SKM-1 (cell line): ENCODE results near the gene TMEM141.
"Not testable (repeated sequence)": the region's sequence is repeated elsewhere in the genome, so short reads cannot be mapped to it uniquely, and the experiment has no call there.

ENCODE experiments used
- DNase-seq: peaks from one replicate; lab custom pipeline; 2025; ENCODE audit not compliant: unreplicated experiment; lab: John Stamatoyannopoulos, UW

The TMEM141 gene

DNA sequence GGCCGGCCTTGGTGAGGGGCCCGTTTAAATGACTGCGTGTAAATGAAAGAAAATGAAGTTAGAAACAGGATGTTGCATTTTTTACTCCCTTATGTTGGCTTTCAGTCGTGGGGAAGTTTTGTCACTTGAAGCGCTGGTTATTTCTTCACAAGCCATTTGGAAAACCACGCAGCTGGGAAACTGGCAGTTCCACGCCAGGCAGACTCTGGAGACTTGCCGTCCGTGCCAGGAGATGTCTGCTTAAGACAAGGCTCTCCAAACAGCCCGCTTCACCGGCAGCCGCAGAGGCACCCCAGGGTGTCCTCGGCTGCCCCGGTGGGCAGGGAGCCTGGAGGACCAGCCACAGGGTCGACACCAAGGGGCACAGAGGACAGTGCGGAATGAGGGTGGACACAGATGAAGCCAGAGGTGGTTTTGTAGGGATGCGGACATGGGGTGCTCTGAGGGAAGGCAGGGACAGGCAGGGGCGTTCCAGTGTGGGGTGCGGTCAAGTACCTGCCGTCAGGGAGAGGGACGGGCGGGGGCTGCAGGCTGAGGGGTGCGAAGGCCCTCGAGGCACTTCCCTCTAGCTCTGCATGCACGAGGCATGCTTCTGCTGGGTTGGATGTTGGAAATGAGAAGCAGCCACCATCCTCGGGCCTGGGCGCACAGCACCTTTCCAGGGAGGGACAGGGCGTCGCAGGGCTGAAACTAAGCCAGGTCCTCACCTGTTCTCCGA, 40.0 kb downstream of the TMEM141 start:
- no peak for DNase-seq

DNA sequence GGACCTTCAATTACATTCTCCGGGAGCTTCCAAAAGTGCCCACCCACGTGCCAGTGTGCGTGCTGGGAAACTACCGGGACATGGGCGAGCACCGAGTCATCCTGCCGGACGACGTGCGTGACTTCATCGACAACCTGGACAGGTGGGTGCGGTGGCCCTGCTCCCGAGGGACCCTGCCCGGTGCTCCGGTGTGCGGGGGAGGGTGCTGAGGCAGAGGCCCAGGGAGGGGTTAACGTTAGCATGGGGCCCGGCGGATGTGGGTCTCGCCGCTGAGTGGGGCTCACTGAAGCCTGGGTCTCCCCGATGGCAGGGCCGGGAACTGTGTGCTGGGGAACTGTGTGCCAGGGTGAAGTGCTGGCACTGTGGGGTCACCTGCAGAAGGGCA, 40.6 kb downstream of the TMEM141 start:
- DNase-seq = no peak

DNA sequence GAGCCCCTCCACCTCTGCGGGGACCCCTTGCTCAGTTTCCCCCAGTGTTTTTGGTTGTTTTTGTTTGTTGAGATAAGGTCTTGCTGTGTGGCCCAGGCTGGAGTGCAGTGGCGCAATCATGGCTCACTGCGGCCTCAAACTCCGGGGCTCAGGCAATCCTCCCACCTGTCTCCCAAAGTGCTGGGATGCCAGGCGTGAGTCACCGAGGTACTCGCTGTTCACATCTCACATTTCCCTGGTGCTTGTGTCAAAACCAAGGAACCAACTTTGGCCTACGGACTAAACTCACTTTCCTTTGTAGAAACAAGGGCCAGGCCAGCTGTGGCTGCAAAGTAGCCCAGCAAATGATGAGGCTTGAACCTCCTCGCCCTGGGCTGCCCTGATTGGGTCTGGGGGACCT, 41.4 kb downstream of the TMEM141 start:
- DNase-seq = no peak

DNA sequence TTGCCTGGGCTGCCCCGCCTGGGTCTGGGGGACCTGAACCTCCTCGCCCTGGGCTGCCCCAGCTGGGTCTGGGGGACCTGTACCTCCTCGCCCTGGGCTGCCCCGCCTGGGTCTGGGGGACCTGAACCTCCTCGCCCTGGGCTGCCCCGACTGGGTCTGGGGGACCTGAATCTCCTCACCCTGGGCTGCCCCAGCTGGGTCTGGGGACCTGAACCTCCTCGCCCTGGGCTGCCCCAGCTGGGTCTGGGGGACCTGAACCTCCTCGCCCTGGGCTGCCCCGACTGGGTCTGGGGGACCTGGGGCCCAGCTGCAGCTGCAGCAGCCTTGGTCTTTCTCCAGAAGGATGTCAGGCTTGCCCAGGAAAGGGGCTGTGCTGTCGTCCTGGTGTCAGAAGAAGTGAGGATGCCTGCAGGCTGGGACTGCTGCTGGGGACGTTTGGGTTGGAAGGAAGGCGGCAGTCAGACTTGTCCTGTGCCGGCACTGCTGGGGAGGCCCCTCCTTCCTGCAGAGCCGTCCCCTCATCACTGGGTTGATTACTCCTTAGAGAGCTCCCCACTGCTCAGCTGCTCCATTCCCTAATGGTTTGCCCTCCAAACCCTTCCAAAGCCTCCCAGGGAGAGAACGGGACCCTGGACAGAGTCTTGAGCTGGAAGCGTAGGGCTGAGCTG, 42.4 kb downstream of the TMEM141 start:
- DNase-seq = not testable (repeated sequence)

DNA sequence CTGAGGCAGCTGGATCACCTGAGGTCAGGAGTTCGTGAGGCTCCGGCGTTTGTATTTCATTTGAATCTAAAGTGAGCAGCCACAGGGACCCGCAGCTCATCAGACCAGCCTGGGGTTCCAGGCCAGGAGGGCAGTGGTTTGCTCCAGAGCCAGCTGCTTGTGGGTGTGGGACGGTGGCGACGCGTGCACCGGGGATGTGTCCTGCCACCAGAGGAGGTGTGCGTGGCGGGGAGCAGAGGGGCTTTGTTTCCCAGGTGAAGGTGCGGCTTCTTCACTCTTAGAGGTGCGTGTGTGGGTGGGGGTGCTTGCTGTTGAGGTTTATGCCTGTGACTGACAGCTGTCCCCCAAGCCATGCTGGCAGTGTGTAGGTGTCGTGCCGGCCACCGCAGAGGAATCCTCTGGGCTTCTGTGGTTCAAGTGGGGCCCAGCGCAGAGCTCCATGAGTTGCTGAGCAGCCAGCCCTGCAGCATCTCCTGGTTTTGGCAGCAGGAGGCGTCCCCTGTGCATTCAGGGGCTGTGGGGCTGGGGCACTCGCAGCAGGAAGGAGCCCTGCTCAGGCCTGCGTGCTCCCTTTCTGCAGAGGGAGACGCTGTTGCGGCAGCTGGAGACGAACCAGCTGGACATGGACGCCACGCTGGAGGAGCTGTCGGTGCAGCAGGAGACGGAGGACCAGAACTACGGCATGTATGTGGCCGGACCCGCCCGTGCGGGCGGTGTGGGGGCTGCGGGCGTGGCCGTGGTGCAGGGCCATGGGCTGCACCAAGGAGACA, 44.2 kb downstream of the TMEM141 start:
- DNase-seq = no peak

DNA sequence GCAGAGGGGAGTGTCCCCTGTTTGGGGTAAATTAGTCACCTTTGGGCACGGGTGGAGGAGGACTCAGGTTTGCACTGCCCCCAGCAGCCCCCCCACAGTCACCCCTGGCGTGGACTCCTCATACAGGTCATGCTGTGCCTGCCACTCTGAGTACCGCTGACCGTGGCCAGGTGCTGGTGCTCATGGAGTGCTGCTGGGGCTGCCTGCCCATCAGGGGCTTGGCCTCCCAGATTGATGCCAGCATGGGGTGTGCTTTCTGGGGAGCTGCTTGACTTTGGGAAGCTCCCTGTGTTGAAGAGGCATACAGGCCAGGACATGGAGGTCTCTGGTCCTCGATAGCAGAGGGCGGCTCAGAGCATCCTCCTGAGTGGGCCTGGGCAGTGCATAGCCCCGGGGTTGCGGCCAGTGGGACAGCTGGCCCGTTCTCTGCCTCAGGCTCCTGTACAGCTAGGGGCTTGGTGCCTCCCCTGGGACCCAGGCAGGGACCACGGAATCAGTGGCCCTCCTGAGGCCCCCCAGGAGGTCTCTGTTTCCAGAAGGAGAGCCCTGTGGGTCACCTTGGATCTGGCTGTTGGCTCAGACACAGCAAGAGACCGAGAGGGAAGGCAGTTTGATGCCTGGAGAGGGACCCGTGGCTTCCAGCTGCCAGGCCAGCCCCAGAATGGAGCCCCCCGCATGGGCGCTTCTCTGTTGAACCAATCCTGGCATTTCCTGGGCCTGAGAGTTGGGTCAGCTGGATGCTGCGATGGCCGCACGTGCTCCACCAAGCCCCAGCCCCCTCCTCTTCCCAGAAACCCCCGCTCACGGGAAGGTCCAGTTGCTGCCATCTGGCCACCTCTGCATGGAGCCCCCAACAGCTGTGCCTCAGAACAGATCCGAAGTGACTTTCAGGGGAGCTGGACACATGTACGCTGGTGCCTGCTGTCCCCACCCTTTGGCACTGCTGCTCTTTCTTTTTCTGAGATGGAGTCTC, 45.1 kb downstream of the TMEM141 start:
- no peak for DNase-seq

DNA sequence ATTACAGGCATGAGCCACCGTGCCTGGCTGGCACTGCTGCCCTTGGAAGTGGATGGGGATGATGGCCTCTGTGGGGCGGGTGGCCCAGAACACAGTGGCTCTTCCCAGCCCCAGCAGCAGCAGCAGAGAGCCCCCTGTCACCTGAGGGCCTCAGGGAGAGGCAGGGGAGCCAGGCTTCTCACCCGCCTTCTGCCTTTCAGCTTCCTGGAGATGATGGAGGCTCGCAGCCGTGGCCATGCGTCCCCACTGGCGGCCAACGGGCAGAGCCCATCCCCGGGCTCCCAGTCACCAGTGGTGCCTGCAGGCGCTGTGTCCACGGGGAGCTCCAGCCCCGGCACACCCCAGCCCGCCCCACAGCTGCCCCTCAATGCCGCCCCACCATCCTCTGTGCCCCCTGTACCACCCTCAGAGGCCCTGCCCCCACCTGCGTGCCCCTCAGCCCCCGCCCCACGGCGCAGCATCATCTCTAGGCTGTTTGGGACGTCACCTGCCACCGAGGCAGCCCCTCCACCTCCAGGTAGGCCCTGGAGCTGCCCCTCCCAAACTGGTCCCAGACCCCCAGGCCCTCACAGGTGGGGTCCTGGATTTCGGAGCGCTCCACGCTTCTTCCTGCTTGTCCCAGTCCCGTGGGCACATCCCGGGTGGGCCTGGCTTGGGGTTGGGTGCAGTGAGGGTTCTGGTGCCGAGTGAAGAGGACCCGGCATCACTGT, 46.2 kb downstream of the TMEM141 start:
- no peak for DNase-seq

DNA sequence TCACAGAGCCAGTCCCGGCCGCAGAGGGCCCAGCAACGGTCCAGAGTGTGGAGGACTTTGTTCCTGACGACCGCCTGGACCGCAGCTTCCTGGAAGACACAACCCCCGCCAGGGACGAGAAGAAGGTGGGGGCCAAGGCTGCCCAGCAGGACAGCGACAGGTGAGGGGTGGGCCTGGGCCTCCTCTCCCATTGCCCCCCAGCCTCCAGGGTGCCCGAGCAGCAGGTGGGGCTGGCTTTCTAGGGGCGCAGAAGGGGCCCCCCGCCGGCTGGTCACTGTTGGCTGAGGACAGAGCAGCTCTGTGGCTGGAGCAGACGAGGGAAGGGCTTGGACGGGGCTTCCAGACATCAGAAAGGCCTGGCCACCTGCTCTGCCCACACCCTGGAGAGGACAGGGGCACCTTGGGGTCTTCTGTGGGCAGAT, 46.7 kb downstream of the TMEM141 start:
- DNase-seq = not testable (repeated sequence)

DNA sequence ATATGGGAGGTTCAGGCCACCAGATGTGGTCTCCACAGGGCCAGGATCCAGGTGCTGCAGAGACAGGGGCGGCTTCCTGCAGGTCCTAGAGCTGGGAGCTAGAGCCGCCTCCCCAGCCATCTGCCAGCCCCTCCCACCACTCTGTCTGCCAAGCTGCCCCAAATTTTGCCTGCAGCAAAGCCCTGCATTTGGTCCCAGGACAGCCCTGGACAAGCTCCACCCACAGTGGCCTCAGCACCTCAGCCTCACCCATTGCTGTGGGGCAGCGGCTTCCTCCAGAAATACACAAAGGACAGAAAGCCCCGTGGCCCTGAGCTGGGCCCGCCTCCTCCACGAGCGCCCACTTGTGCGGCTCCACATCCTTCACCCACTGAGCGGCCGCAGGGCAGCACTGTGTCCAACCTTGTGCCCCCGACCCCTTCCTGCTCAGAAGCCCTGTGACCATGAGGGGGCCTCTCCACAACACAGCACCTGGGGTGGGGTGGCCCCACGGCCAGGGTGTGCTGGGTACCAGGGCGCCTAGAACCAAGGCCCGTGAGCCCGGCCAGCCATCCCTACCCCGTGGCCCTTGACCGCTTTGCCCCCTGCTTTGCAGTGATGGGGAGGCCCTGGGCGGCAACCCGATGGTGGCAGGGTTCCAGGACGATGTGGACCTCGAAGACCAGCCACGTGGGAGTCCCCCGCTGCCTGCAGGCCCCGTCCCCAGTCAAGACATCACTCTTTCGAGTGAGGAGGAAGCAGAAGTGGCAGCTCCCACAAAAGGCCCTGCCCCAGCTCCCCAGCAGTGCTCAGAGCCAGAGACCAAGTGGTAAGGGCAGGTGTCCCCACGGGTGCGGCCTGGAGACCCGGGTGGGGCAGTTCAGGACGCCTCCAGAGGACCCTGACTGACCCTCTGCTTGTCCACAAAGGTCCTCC, 47.4 kb downstream of the TMEM141 start:
- DNase-seq = no peak

DNA sequence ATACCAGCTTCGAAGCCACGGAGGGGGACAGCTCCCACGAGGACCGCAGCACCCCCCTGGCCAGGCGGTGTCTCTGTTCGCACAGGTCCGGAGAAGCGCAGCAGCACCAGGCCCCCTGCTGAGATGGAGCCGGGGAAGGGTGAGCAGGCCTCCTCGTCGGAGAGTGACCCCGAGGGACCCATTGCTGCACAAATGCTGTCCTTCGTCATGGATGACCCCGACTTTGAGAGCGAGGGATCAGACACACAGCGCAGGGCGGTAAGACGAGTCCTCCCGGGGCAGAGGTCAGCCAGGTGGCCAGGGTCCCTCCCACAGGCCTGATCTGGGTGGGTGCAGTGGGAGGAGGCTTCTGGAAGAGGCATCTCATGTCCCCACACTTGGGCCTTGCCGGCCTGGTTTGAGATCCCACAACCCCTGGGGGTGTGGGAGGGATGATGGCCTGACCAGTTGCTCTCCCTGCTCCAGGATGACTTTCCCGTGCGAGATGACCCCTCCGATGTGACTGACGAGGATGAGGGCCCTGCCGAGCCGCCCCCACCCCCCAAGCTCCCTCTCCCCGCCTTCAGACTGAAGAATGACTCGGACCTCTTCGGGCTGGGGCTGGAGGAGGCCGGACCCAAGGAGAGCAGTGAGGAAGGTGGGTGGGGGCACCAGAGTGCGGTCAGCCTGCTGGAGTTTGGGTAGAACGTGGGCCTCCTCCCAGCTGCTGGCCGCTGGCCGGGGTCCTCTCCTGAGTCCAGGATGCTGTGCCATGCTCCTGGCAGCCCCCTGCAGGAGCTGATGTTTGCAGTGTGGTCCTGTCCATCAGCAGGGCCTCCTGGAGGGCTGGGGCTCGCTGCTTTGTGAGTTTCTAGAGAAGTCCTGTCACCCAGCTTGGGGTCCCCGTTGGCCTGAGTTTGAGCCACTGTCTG, 48.3 kb downstream of the TMEM141 start:
- no peak for DNase-seq

DNA sequence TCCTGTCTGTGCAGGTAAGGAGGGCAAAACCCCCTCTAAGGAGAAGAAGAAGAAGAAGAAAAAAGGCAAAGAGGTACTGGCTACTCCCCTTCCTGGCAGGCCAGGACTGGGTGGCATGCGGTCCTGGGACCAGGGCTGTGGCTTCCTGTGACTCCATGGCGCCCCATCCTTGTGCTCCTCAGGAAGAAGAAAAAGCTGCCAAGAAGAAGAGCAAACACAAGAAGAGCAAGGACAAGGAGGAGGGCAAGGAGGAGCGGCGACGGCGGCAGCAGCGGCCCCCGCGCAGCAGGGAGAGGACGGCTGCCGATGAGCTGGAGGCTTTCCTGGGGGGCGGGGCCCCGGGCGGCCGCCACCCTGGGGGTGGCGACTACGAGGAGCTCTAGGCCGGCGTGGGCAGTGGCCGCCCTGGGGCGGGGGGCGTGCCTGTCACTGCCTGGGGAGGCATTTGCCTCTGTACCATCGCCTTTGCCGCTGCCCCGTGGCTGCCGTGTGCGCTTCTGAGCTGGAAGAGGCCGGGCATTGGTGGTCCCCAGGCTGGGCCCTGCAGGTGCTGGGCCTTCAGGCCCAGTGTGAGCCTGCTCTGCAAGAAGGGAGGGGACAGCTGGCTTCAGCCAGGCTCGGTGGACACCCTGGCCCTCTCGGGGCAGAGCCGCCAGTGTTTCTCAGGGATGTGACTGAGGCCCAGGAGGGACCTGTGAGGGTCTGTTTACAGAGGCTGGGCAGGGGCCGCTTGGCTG, 49.2 kb downstream of the TMEM141 start:
- DNase-seq = no peak

DNA sequence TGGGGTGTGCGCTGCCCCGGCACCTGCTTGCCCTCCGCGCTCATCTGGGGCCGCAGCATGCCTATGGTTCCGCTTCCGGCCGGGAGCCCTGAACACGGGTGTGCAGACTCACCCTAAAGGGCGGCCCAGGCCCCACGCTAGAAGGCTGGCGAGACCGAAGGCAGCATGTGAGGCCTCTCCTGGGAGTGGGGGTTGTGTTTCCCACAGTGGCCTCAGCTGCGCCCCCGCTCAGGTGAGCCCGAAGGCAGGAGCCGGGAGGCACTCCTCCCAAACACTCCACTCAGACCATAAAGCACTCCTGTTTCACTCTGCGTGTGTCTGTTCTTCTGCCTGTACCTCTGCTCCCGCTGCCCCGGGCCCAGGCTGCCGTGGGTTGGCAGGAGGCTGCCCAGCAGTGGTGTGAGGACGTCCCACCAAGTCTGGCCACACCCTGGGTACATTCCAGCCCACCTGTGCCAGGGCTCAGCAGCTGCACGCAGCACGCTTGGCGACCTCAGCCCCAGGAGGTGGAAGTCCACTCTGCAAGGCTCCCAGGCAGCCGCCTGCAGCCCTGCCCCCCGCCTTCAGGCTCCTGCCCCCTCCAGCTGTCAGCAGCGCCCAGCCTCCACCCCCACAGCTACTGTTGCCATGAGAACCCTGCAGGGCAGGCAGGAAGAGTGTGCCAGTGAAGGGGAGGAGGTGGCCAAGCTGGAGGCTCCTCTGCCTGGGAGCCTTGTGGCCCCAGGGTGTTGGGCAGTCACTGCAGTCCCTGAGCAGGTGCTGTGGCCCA, 49.9 kb downstream of the TMEM141 start:
- DNase-seq = no peak

DNA sequence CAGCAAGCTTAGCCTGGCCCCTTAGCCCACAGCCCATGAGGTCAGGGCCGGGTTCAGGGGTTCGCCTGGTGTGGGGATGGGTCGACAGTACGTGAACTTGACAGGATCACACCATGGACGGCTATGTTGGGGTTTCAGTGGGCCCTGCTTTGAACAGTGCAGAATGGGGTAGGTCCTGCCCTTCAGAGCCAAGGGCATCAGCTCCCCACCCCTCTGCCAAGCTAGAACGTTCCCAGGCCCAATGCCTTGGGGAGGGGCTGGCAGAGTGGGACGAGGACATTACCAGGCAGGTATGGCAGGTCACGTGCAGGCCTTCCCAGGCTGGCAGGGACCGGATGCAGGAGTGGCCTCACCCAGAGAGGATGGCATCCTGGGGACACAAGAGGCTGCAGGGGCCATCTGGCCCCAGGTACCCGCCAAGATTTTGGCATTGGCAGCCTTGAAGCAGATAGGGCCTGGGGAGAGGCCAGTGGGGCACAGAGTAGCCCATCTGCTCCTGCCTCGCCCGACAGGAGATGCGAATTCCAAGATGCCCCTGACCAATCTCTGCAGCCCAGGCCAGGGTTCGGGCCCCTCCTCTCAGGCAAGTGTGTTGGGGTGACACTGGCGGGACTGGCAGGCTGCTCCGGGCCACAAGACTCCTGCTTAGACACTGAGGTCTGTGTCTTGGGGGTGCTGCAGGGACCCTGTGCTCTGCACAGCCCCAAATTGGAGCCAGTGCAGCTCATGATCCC, 50.7 kb downstream of the TMEM141 start:
- DNase-seq = not testable (repeated sequence)

DNA sequence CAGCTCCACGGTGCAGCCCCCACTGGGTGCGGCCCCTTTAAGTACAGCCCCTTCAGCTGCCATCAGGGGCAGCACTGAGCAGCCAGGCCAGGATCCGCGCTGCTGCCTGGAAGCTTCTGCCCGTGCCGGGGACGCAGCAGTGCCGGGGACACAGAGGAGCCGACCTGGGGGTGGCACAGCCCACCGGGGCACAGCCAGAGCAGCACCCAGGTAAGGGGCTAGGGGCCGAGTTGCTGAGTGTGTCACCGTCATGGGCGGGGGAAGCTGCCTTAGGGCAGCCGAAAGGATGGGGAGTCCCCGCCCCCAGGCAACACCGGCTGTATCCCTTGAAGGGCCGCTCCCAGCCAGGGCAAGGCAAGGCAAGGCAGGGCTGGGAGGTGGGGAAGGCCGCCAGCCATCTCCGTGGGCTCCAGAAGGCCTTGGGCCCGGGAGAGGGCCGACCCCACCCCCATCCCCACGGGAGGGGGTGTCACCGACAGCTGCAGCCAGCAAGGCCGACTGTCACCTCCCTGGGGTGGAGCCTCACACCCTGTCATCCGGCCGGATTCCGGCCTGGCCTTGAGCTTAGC, 51.3 kb downstream of the TMEM141 start, which contains the start of gene AJM1:
Gene AJM1, plus strand, starts transcription at position 99 of the 569 bp plus-strand sequence. CDS start 1,937 bp downstream, outside the sequence.
- peak; percentile 39 for DNase-seq
